ENCODE data around the gene SPIN2B.
"Not testable (repeated sequence)": the region's sequence is repeated elsewhere in the genome, so short reads cannot be mapped to it uniquely, and the experiment has no call there.

Gene SPIN2B

GRCh38 chrX:57121162-57121755 lies at the start of gene SPIN2B:
SPIN2B (minus strand) TSS chrX:57121548.
- peak; percentile 78 to 84 (median 79) for DNase-seq

GRCh38 chrX:57156397-57157049 lies 35.2 kb upstream of the SPIN2B start:
- DNase-seq, result no peak

GRCh38 chrX:57155171-57155570 lies 33.8 kb upstream of the SPIN2B start:
- no peak for DNase-seq

GRCh38 chrX:57152222-57152621 lies 30.9 kb upstream of the SPIN2B start:
- not testable (repeated sequence) for DNase-seq

- DNase-seq, result no peak
These were observed 17.3 kb upstream of the SPIN2B start for GRCh38 chrX:57138674-57139073.

- DNase-seq, result no peak
These were observed 16.2 kb upstream of the SPIN2B start for GRCh38 chrX:57137501-57137900.

- DNase-seq, result not testable (repeated sequence)
These were observed 15.7 kb upstream of the SPIN2B start, which contains the start of gene SPIN2A for GRCh38 chrX:57137073-57137472. SPIN2A (minus strand) TSS chrX:57137397; CDS start chrX:57136597, 800 bp downstream.

- DNase-seq, result not testable (repeated sequence)
These were observed 15.2 kb upstream of the SPIN2B start for GRCh38 chrX:57136589-57136988.

GRCh38 chrX:57135287-57135686 lies 13.9 kb upstream of the SPIN2B start:
- no peak for DNase-seq

- DNase-seq, result no peak
These were observed 13.4 kb upstream of the SPIN2B start for GRCh38 chrX:57134702-57135101.

- DNase-seq, result no peak
These were observed 12.4 kb upstream of the SPIN2B start for GRCh38 chrX:57133706-57134105.

GRCh38 chrX:57133284-57133683 lies 11.9 kb upstream of the SPIN2B start:
- not testable (repeated sequence) for DNase-seq

- no peak for DNase-seq
These were observed 10.7 kb upstream of the SPIN2B start for GRCh38 chrX:57132046-57132445.

- peak in 1 of 3 donors; percentile 7 for DNase-seq
These were observed 468 bp upstream of the SPIN2B start for GRCh38 chrX:57121816-57122215.

GRCh38 chrX:57120619-57121161 lies 658 bp downstream of the SPIN2B start:
- not testable (repeated sequence) for DNase-seq

- no peak for DNase-seq
These were observed 1.9 kb downstream of the SPIN2B start for GRCh38 chrX:57119416-57119815.

GRCh38 chrX:57117566-57117965 lies 3.8 kb downstream of the SPIN2B start:
- DNase-seq, result not testable (repeated sequence)

GRCh38 chrX:57104921-57105398 lies 16.4 kb downstream of the SPIN2B start:
- DNase-seq, result no peak

GRCh38 chrX:57104406-57104805 lies 16.9 kb downstream of the SPIN2B start:
- DNase-seq, result no peak

- no peak for DNase-seq
These were observed 17.9 kb downstream of the SPIN2B start for GRCh38 chrX:57103489-57103888.

- not testable (repeated sequence) for DNase-seq
These were observed 18.4 kb downstream of the SPIN2B start for GRCh38 chrX:57102918-57103317.

GRCh38 chrX:57083143-57083542 lies 38.2 kb downstream of the SPIN2B start:
- no peak for DNase-seq

- no peak for DNase-seq
These were observed 46.9 kb downstream of the SPIN2B start for GRCh38 chrX:57074458-57074857.

All from suppressor macrophage treated with lipopolysaccharide for 1 hour (primary cell).